Activated CD4-positive, alpha-beta memory T cell treated with anti-CD3 and anti-CD28 coated beads, Interleukin-2, amount 10 ng/mL, durations not matched to agents 7 days and 5 days (primary cell): ENCODE measurements around the gene RPGR. TPM values are rescaled to one million over a fixed set of nuclear protein-coding genes. Genes with fewer than 3 reads are reported as not detected.

Source experiments
- CTCF ChIA-PET: fragments of 350-600 bp; sonication (Branson Sonifier 250); formaldehyde crosslinking; loops from one replicate; lab custom pipeline; 2021; ENCODE audit warnings: antibody characterized with exemption, inconsistent platforms; lab: Charles Lee
- POLR2A ChIA-PET: fragments of 350-600 bp; sonication (Branson Sonifier 250); formaldehyde crosslinking; loops from one replicate; lab custom pipeline; 2021; ENCODE audit warnings: antibody characterized with exemption; lab: Charles Lee
- DNase-seq: peaks from one replicate; pipeline ENCODE4 v3.0.0-alpha.2; 2020
- H3K27ac Mint-ChIP-seq: one replicate; pipeline ENCODE4 v1.8.0; 2021; ENCODE audit warnings: mild to moderate bottlenecking, mixed read lengths
- H3K27me3 Mint-ChIP-seq: one replicate; pipeline ENCODE4 v1.8.0; 2021; ENCODE audit warnings: mixed read lengths
- H3K36me3 Mint-ChIP-seq: one replicate; pipeline ENCODE4 v1.8.0; 2021; ENCODE audit warnings: low read depth, mixed read lengths
- H3K4me1 Mint-ChIP-seq: one replicate; pipeline ENCODE4 v1.8.0; 2021; ENCODE audit warnings: mixed read lengths
- H3K4me3 Mint-ChIP-seq: one replicate; pipeline ENCODE4 v1.8.0; 2021; ENCODE audit warnings: mild to moderate bottlenecking, mixed read lengths
- H3K9me3 Mint-ChIP-seq: one replicate; pipeline ENCODE4 v1.8.0; 2021; ENCODE audit warnings: mixed read lengths
- total RNA-seq, 2 experiments: library from RNA; stranded (reverse); gene quantifications; one replicate each; pipeline ENCODE4 v1.2.3, GENCODE V29; 2021

RPGR gene, protein sequence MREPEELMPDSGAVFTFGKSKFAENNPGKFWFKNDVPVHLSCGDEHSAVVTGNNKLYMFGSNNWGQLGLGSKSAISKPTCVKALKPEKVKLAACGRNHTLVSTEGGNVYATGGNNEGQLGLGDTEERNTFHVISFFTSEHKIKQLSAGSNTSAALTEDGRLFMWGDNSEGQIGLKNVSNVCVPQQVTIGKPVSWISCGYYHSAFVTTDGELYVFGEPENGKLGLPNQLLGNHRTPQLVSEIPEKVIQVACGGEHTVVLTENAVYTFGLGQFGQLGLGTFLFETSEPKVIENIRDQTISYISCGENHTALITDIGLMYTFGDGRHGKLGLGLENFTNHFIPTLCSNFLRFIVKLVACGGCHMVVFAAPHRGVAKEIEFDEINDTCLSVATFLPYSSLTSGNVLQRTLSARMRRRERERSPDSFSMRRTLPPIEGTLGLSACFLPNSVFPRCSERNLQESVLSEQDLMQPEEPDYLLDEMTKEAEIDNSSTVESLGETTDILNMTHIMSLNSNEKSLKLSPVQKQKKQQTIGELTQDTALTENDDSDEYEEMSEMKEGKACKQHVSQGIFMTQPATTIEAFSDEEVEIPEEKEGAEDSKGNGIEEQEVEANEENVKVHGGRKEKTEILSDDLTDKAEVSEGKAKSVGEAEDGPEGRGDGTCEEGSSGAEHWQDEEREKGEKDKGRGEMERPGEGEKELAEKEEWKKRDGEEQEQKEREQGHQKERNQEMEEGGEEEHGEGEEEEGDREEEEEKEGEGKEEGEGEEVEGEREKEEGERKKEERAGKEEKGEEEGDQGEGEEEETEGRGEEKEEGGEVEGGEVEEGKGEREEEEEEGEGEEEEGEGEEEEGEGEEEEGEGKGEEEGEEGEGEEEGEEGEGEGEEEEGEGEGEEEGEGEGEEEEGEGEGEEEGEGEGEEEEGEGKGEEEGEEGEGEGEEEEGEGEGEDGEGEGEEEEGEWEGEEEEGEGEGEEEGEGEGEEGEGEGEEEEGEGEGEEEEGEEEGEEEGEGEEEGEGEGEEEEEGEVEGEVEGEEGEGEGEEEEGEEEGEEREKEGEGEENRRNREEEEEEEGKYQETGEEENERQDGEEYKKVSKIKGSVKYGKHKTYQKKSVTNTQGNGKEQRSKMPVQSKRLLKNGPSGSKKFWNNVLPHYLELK
- 1 to 10 TPM; 4.5 to 5.9 TPM for total RNA-seq

DNA sequence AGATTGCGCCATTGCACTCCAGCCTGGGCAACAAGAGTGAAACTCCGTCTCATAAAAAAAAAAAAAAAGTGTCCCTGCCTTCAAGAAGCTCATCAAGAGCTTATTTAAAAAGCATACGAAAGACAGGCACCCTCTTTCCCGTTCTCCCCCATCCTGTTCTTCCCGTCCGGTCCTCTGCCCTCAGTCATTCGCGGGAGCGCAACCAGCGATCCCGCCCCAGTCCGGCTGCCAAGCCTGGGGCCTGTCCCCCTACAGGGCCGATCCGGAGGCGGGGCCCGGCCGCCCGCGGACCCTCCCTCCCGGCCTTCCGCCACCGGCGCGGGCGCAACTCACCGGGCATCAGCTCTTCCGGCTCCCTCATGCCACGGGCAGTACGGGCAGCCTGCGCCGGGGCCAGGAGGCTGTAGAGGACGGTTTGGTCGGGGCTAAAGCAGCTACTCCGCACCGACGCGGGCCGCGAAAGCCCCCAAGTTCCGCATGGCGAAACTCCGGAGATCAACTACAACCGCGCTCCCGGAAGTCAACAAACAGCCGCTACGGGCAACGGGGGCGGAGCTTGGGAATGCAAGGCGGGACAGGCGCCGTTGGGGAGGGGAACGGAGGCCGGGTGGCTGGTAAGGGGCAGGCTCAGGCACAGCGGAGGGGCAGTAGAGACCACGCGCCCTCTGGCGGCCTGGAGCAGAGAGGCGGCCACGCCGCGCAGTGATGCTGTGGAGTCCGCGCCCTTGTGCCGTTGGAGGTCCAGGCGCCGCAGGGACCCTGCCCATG is at the start of gene RPGR:
TSS of gene RPGR (minus strand) at position 503 of the 768 bp plus-strand sequence. CDS start at position 361, 142 bp downstream.
- Mint-ChIP-seq H3K27me3 (no peaks in the 10 kb centered on the region), H3K27ac (peak within 1 kb of the TSS; percentile 82), H3K36me3 (no peaks in the 10 kb centered on the region), H3K4me1 (peaks cover 25% of the 10 kb centered on the region), H3K9me3 (no peaks in the 10 kb centered on the region), H3K4me3 (peak within 1 kb of the TSS; percentile 88)
- ChIA-PET POLR2A (interaction anchor here (0.6 to 1.3 kb wide), 2 partner anchors 9 to 19 kb away, joined by 3 to 4 read pairs; no protein-coding TSS in a partner anchor), CTCF (interaction anchor here (0.7 to 2.1 kb wide), 14 partner anchors 9 to 398 kb away, joined by 3 to 18 read pairs (median 4); partner anchors contain the start of gene SRPX)
- DNase-seq: peak; percentile 92

DNA sequence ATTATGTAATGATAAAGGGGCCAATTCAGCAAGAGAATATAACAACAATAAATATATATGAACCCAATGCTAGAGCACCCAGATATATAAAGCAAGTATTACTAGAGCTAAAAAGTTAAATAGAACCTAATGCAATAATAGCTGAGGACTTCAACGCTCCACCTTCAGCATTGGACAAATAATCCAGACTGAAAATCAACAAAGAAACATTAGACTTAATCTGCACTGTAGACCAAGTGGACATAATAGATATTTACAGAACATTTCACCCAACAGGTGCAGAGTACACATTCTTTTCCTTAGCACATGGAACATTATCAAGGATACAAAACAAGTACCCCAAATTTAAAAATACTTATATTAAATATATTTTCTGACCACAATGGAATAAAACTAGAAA is 49.4 kb upstream of the RPGR start:
- Mint-ChIP-seq H3K36me3 (no peaks in the 10 kb centered on the region), H3K27me3 (peaks cover 1% of the 10 kb centered on the region), H3K27ac (no peak overlapping the region), H3K4me1 (no peaks in the 10 kb centered on the region), H3K9me3 (no peaks in the 10 kb centered on the region), H3K4me3 (no peak overlapping the region)
- no peak for DNase-seq
- ChIA-PET CTCF (interaction anchor here (0.6 kb wide), 1 partner anchor 21 kb away, joined by 3 read pairs; no protein-coding TSS in a partner anchor), POLR2A (no interaction called here)

DNA sequence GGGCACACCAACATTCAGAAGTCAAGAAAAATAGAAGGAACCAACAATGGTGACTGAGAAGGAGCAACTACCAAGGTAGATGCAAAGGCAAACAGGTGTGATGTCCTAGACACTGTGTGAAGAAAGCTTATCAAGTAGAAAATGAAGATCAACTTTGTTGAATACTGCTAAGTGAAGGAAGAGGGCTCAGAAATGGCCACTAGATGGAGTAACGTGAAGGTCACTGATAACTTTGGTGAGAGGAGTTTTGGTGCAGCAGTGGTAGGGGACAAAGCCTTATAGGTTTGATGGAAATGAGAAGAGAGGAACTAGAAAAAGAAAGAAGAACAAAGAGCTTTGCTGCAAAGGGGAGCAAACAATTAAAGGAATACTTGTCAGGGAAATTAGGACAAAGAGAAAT is 48.6 kb upstream of the RPGR start:
- no peak for DNase-seq
- H3K4me3 Mint-ChIP-seq: no peak overlapping the region
- ChIA-PET POLR2A (no interaction called here), CTCF (no interaction called here)
- H3K4me1 Mint-ChIP-seq: no peaks in the 10 kb centered on the region
- peaks cover 4% of the 10 kb centered on the region for H3K27me3 Mint-ChIP-seq
- H3K27ac Mint-ChIP-seq: no peak overlapping the region
- H3K36me3 Mint-ChIP-seq: no peaks in the 10 kb centered on the region
- no peaks in the 10 kb centered on the region for H3K9me3 Mint-ChIP-seq

DNA sequence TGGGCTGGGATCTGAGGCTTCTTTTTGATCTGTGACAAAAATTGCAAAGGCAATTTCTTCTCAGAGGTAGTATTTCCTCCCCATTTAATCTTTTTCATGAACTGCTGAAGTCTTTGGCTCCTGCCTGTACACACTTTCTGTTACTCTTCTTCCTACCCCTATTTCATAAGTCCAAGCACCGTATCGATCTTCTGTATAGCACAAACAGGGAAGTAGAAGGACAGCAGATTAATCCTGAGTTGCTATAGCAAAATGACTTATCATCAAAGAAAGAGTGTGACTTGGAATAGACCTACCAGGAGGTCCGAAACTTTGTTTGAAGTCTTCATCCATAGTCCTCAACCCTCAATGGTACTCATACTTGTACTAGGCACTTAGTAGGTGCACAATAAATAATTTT is 47.1 kb upstream of the RPGR start:
- POLR2A ChIA-PET: no interaction called here

DNA sequence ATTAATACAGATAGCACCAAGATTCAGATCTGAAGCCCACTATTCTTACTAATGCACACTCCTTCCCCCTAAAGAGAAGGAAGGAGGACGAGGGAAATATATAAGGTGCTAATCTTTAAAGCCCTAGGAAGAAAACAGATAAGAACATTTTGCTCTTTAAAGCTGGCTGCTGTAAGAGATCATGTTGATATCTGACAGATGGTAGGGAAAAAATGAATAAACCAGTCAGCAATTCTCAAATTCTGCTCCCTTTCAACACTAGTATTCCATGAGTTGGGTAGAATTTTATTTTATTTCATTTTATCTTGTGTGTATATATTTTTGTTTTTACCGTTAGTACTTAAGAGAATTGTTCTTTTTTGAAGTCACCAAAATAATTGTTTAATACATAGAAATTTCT is 44.3 kb upstream of the RPGR start:
- H3K4me1 Mint-ChIP-seq: no peaks in the 10 kb centered on the region
- CTCF ChIA-PET: no interaction called here
- no peak overlapping the region for H3K27ac Mint-ChIP-seq
- H3K4me3 Mint-ChIP-seq: no peak overlapping the region
- H3K36me3 Mint-ChIP-seq: no peaks in the 10 kb centered on the region
- DNase-seq: no peak
- H3K27me3 Mint-ChIP-seq: peaks cover 3% of the 10 kb centered on the region
- H3K9me3 Mint-ChIP-seq: no peaks in the 10 kb centered on the region
- POLR2A ChIA-PET: no interaction called here

More for the DNA sequence above, 47.1 kb upstream of the RPGR start:
- Mint-ChIP-seq H3K36me3 (no peaks in the 10 kb centered on the region), H3K27ac (no peak overlapping the region), H3K9me3 (no peaks in the 10 kb centered on the region), H3K4me3 (no peak overlapping the region), H3K27me3 (peaks cover 4% of the 10 kb centered on the region), H3K4me1 (no peaks in the 10 kb centered on the region)
- CTCF ChIA-PET: no interaction called here
- no peak for DNase-seq

DNA sequence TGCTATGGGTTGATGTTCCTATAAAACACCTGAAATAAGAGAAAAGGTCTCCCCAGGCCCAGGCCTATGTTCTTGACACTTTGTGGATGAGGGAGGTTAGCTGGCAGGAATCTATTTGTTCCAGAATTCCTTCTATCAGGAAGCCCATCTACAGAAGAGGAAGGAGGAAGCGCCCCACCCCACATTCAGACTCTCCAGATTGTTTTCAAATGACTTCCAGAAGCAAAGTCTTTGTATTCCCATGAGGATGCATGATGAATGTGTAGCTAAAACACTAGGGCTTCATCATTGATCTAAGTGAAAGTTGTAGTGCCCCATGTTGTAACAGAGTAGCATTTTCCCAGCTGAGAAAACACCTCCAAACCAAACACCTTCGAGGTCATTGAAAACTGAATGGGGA is 41.5 kb upstream of the RPGR start:
- H3K36me3 Mint-ChIP-seq: no peaks in the 10 kb centered on the region
- ChIA-PET POLR2A (no interaction called here), CTCF (no interaction called here)
- no peak overlapping the region for H3K27ac Mint-ChIP-seq
- no peaks in the 10 kb centered on the region for H3K4me1 Mint-ChIP-seq
- H3K9me3 Mint-ChIP-seq: no peaks in the 10 kb centered on the region
- peaks cover 3% of the 10 kb centered on the region for H3K27me3 Mint-ChIP-seq
- H3K4me3 Mint-ChIP-seq: no peak overlapping the region
- no peak for DNase-seq

DNA sequence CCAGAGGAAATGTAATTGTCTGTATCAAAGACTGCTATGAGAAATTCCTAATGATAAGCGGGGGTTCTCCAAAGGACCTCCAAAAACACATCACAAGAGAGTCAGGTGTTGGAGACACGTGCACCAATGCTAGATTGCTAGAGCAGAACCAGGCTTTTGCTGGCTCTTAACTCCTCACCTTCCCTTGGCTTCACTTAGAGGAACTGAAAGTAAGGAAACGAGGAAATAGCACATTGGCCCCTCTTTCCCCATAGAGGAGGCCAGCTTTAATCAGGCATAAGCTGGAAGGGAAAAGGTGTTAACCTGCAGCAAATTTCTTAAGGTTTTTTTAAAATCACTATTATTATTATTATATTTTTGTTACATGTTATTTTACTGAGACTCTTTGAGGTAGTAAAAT is 38.6 kb upstream of the RPGR start:
- Mint-ChIP-seq H3K4me1 (no peaks in the 10 kb centered on the region), H3K36me3 (no peaks in the 10 kb centered on the region), H3K4me3 (no peak overlapping the region), H3K27ac (no peak overlapping the region), H3K9me3 (no peaks in the 10 kb centered on the region), H3K27me3 (peaks cover 2% of the 10 kb centered on the region)
- no peak for DNase-seq
- ChIA-PET POLR2A (no interaction called here), CTCF (no interaction called here)

DNA sequence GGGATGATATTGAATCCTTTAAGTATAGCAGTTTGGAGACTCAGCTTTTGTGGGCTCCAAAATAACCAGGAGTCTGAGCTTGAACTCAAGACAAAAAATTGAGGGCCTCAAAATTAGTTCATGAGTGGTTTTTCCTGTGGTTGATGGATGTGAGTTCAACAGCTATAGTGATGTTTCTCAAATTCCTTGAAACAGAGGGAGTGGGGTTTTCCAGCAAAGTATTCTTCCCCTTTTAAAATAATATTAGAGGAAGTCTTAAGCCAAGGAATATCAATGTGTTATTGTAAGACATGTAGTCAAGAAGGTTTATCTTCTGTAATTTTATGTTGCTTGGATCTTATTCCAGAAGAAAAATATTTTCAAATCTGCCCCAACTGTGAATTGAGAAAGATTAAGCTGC is 35.7 kb upstream of the RPGR start:
- POLR2A ChIA-PET: no interaction called here
- Mint-ChIP-seq H3K27ac (no peak overlapping the region), H3K36me3 (no peaks in the 10 kb centered on the region), H3K27me3 (peaks cover 2% of the 10 kb centered on the region), H3K4me1 (no peaks in the 10 kb centered on the region), H3K9me3 (no peaks in the 10 kb centered on the region), H3K4me3 (no peak overlapping the region)
- no peak for DNase-seq
- CTCF ChIA-PET: no interaction called here

DNA sequence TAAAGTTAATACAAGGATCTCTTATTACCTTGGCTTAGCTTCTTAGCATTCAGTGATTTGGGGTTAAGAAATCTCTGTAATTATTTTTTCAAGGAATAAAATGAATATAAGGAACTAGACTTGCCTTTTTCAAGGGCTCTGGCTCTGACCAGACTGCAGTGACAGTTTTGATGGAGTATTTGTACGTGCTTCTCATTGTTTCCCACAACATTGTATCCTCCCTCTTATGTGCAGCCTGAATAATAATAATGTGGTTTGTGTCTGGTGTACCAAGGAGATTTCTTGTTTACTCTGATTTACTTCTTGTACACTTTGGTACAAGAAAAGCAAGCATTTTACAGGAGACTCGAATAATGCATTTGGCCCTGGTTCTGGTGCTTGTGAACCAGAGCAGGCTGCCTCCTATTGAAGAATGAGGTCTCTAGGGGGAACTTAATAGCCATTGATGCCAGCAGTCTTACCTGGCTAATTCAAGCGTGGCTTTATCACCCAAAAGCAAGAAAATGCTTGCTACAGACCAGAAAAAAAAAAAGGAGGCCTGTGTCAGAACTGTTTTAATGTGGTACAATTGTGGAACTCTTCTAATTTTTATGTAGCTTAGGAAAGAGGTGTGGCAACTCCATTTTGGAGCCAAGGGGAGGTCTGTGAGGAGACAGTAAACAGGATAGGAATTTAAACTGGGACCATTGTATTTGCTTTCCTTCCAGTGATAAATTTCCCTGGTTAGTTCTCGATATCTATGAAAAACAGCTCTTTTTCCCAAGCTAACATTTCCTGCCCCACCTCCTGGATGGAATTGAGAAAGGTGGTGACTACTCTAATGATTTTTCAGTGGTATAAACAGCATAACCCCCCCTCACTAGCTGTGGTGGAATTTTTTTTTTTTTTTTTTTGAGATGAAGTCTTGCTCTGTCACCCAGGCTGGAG is 30.7 kb upstream of the RPGR start:
- H3K36me3 Mint-ChIP-seq: no peaks in the 10 kb centered on the region
- DNase-seq: no peak
- POLR2A ChIA-PET: no interaction called here
- no peak overlapping the region for H3K4me3 Mint-ChIP-seq
- H3K27me3 Mint-ChIP-seq: peaks cover 2% of the 10 kb centered on the region
- H3K9me3 Mint-ChIP-seq: no peaks in the 10 kb centered on the region
- CTCF ChIA-PET: interaction anchor here (0.7 kb wide), 1 partner anchor 65 kb away, joined by 3 read pairs; no protein-coding TSS in a partner anchor
- no peaks in the 10 kb centered on the region for H3K4me1 Mint-ChIP-seq
- no peak overlapping the region for H3K27ac Mint-ChIP-seq

DNA sequence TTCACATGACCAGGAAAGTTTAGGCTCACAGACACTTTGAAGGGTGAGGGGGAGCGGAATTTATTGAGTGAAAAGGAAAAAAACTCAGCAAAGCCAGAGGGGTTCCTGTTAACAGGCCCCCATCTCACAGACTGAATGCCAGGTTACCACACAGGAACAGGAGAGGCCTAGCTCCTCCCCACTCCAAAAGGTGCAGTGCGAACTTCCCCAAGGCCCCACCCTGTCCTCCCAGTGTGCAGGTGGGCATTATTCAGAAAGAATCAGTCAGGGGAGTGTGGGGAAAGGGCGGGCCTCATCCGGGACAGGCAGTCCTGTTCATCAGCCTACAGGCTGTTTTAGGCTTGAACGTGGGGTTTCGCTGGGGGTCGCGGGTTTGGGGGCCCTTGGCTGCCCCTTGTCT is 29.1 kb upstream of the RPGR start:
- Mint-ChIP-seq H3K4me3 (no peak overlapping the region), H3K27me3 (no peaks in the 10 kb centered on the region), H3K9me3 (no peaks in the 10 kb centered on the region), H3K4me1 (no peaks in the 10 kb centered on the region), H3K27ac (no peak overlapping the region), H3K36me3 (no peaks in the 10 kb centered on the region)
- POLR2A ChIA-PET: no interaction called here
- CTCF ChIA-PET: interaction anchor here (0.7 kb wide), 1 partner anchor 20 kb away, joined by 3 read pairs; no protein-coding TSS in a partner anchor
- DNase-seq: no peak

DNA sequence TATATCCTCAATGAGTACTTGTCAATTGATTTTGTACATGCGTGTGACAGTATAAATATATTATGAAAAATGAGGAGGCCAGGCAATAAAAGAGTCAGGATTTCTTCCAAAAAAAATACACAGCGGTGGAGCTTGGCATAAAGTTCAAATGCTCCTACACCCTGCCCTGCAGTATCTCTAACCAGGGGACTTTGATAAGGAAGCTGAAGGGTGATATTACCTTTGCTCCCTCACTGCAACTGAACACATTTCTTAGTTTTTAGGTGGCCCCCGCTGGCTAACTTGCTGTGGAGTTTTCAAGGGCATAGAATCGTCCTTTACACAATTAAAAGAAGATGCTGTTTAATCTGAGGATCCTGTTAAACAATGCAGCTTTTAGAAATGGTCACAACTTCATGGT is 25.1 kb upstream of the RPGR start, which contains the start of gene OTC:
TSS of gene OTC (plus strand) at position 243 of the 400 bp plus-strand sequence. CDS start at position 336, 93 bp downstream.
- Mint-ChIP-seq H3K27ac (no peak within 1 kb of the TSS), H3K4me1 (no peaks in the 10 kb centered on the region), H3K27me3 (peaks cover 3% of the 10 kb centered on the region), H3K36me3 (no peaks in the 10 kb centered on the region), H3K9me3 (no peaks in the 10 kb centered on the region), H3K4me3 (no peak within 1 kb of the TSS)
- DNase-seq: no peak
- POLR2A ChIA-PET: no interaction called here
- CTCF ChIA-PET: no interaction called here
